ENCODE measurements around the gene IRGQ. TPM values are rescaled to one million over a fixed set of nuclear protein-coding genes. Genes with fewer than 3 reads are reported as not detected.

IRGQ gene
- total RNA-seq, 1 experiment from 2014 or later, result 24.1 TPM

DNA sequence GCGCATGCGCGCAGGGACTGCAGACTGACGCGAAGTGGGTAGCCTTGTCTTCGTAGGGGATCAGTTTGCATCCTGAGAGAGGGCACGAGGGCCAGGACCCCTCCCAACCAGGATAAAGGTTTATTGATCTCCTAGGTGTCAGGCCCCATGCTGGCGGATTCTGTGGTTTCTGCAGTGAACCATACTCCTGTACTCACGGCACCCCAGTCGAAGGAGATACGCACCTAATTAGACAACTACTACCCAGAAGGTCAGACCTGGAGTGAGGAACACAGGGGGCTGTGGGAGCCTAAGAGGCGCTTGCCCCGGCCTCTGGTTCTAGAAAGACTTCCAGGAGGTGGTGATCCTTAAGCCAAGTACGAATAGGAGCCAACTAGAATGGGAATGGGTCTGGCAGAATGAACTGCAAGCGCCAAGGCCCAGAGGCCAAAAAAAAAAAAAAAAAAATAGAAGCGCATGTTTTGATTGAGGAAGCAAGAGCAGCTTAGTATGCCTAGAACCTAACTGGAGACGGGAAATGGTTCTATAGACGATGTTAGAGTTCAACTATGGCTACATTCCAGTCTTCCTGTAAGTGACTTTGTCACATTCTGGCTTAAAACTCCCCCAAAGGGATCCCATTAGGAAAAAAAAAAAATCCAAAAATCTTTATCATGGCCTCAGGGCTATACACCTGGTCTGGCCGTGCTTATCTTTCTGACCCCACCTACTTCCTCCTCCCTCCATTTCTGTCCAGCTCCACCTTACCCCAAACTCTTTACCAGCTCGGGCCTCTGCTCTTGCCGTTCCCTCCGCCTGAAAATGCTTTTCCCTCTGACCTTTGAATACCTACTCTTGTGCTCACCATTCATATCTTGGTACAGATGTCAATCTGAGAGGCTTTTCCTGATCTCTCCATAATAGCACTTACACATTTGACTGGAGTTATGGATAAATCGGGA is 24.4 kb upstream of the IRGQ start:
- H2BK15ac ChIP-seq (ENCODE audit: low read depth, low read length), result no peak overlapping the region
- no peak overlapping the region for H4K8ac ChIP-seq (replicated peaks; ENCODE audit: insufficient read length, low read depth, low read length)
- Mint-ChIP-seq H3K27ac (peak overlapping the region; percentile 99 to 100 (median 100); a peak in 6 of 7 replicates), H3K36me3 (ENCODE audit: insufficient read depth in 1 of 3, low read depth in 3 of 3) (peaks cover 9 to 17% (median 9%) of the 10 kb centered on the region in 3 experiments; a peak in 5 of 7 replicates), H3K4me1 (peaks cover 25 to 37% of the 10 kb centered on the region in 2 experiments), H3K9me3 (no peaks in the 10 kb centered on the region; a peak in 1 of 5 replicates), H3K27me3 (ENCODE audit: low read depth) (no peaks in the 10 kb centered on the region), H3K4me3 (peak overlapping the region; percentile 83 to 87)
- H2BK120ac ChIP-seq (ENCODE audit: low read depth, low read length, poor library complexity, severe bottlenecking), result no peak overlapping the region
- H3K56ac ChIP-seq (ENCODE audit: insufficient read length, low read depth, low read length), result peak overlapping the region; percentile 11
- H3K4me1 ChIP-seq (ENCODE audit: insufficient read depth, low read length), result no peaks in the 10 kb centered on the region; the same call in none of the 2 replicates
- H2BK5ac ChIP-seq (ENCODE audit: insufficient read length, low read length), result no peak overlapping the region
- no peaks in the 10 kb centered on the region for H3K79me1 ChIP-seq (ENCODE audit: insufficient read depth, low read depth, low read length, poor library complexity, severe bottlenecking)
- H2BK12ac ChIP-seq (ENCODE audit: insufficient read length, low read depth, low read length), result no peak overlapping the region
- H3K9ac ChIP-seq (ENCODE audit: extremely low read depth, insufficient read length, low read length), result peak overlapping the region; percentile 12
- peak overlapping the region; percentile 33 for H3K18ac ChIP-seq (ENCODE audit: insufficient read length, low read depth, low read length)
- no peak overlapping the region for H4K5ac ChIP-seq (ENCODE audit: insufficient read length, low read depth, low read length)
- TF ChIP-seq, protein P1, sequence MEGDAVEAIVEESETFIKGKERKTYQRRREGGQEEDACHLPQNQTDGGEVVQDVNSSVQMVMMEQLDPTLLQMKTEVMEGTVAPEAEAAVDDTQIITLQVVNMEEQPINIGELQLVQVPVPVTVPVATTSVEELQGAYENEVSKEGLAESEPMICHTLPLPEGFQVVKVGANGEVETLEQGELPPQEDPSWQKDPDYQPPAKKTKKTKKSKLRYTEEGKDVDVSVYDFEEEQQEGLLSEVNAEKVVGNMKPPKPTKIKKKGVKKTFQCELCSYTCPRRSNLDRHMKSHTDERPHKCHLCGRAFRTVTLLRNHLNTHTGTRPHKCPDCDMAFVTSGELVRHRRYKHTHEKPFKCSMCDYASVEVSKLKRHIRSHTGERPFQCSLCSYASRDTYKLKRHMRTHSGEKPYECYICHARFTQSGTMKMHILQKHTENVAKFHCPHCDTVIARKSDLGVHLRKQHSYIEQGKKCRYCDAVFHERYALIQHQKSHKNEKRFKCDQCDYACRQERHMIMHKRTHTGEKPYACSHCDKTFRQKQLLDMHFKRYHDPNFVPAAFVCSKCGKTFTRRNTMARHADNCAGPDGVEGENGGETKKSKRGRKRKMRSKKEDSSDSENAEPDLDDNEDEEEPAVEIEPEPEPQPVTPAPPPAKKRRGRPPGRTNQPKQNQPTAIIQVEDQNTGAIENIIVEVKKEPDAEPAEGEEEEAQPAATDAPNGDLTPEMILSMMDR (conservative IDR thresholded peaks at IDR 0.05), result no peak
- H2AK5ac ChIP-seq (ENCODE audit: insufficient read length, low read length), result no peak overlapping the region
- H3T11ph ChIP-seq (ENCODE audit: low read length), result no peak overlapping the region
- WGBS (ENCODE audit: extremely low coverage, insufficient read length, low lambda C conversion rate), result no CpG with 5 or more reads among the region's 23 CpGs
- no peak overlapping the region for H4K91ac ChIP-seq (ENCODE audit: insufficient read length, low read depth, low read length)
- no peak overlapping the region for H2BK20ac ChIP-seq (ENCODE audit: low read depth, low read length, poor library complexity, severe bottlenecking)
- no peaks in the 10 kb centered on the region for H3K27me3 ChIP-seq (ENCODE audit: insufficient read depth, low read length)
- H3K4me2 ChIP-seq (ENCODE audit: insufficient read depth, insufficient read length, low read length), result peak overlapping the region; percentile 75
- H3K9me3 ChIP-seq (ENCODE audit: control insufficient read depth, low read depth, low read length), result no peaks in the 10 kb centered on the region
- H3K14ac ChIP-seq (ENCODE audit: insufficient read depth, low read length), result 0 out of 2 replicates have a peak overlapping the region, but pooled peaks have one; percentile 67
- no peaks in the 10 kb centered on the region for H4K20me1 ChIP-seq (ENCODE audit: control insufficient read depth, insufficient read depth, insufficient read length)
- peaks cover 14% of the 10 kb centered on the region for H3K23me2 ChIP-seq (ENCODE audit: insufficient read length, low read depth, low read length, poor library complexity, severe bottlenecking)
- H3K79me2 ChIP-seq (ENCODE audit: insufficient read depth, low read length), result no peaks in the 10 kb centered on the region
- peak overlapping the region; percentile 24 for H3K27ac ChIP-seq (ENCODE audit: insufficient read length, low read depth, low read length)
- H3K23ac ChIP-seq (ENCODE audit: insufficient read length, low read depth, low read length), result no peak overlapping the region
- DNase-seq, result no peak
- H3K4ac ChIP-seq (ENCODE audit: low read depth, low read length), result no peak overlapping the region
- no peak overlapping the region for H2AFZ ChIP-seq (ENCODE audit: low read length)
